GM12892 (cell line): ENCODE results near the gene FPR3.

Experiments used
- POLR2AphosphoS5 ChIP-seq: IDR thresholded peaks from 2 replicates; pipeline ENCODE4 v1.6.1; 2011; ENCODE audit warnings: low read depth, low read length, control low read depth
- TAF1 ChIP-seq: IDR thresholded peaks from 2 replicates; pipeline ENCODE4 v1.6.1; 2011; ENCODE audit warnings: low read depth, mild to moderate bottlenecking, control low read depth, low read length, borderline replicate concordance

DNA sequence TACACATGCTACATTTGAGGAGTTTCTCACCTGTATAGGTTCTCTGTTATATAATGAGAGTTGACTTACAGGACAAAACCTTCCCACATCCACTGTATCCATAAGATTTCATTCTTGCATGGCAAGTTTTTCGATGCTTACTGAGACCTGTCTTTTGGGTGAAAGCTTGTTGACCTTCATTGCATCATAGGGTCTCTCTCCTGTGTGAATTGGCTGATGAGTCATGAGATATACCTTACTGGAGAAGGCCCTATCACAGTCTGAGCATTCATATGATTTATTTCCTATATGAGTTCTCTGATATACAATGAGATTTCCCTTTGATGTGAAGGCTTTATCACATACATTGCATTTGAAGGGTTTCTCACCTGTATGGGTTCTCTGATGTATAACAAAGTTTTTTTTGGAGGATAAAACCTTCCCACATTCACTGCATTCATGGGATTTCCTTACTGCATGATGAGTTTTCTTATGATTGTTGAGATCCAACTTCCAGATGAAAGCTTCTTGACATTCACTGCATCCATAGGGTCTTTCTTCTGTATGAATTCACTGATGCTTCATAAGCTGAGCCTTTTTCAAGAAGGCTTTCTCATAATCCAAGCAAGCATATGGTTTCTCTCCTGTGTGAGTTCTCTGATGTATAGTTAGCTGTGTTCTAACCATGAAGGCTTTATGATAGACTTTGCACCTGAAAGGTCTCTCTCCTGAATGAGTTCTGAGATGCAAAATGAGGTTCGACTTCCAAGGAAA, 67.1 kb downstream of the FPR3 start:
- TF ChIP-seq TAF1: no peak
- no peak for TF ChIP-seq POLR2AphosphoS5
